GM21423 (cell line): ENCODE measurements around the gene TBC1D22A.

Source experiments
- ATAC-seq: cut with Tn5 transposase; IDR thresholded peaks from one replicate; pipeline ENCODE4 v1.9.1; 2021; ENCODE audit warnings: mild to moderate bottlenecking, moderate library complexity; ENCODE audit not compliant: unreplicated experiment

Gene TBC1D22A

GRCh38 chr22:46829117-46829891 is 66.9 kb downstream of the TBC1D22A start:
- ATAC-seq, result no peak

GRCh38 chr22:46829941-46830715 is 67.7 kb downstream of the TBC1D22A start:
- no peak for ATAC-seq

- ATAC-seq, result no peak
Measured at GRCh38 chr22:46830841-46831240, 68.4 kb downstream of the TBC1D22A start.

- no peak for ATAC-seq
Measured at GRCh38 chr22:46833228-46833627, 70.8 kb downstream of the TBC1D22A start.

- ATAC-seq, result no peak
Measured at GRCh38 chr22:46834021-46834737, 71.7 kb downstream of the TBC1D22A start.

- no peak for ATAC-seq
Measured at GRCh38 chr22:46835288-46835687, 72.8 kb downstream of the TBC1D22A start.

GRCh38 chr22:46835693-46836092 is 73.2 kb downstream of the TBC1D22A start:
- ATAC-seq, result no peak

- ATAC-seq, result no peak
Measured at GRCh38 chr22:46841522-46841921, 79.1 kb downstream of the TBC1D22A start.

GRCh38 chr22:46842606-46843005 is 80.2 kb downstream of the TBC1D22A start:
- no peak for ATAC-seq

- no peak for ATAC-seq
Measured at GRCh38 chr22:46843821-46844255, 81.4 kb downstream of the TBC1D22A start.

GRCh38 chr22:46844606-46845210 is 82.3 kb downstream of the TBC1D22A start:
- no peak for ATAC-seq

GRCh38 chr22:46845296-46846149 is 83.1 kb downstream of the TBC1D22A start:
- ATAC-seq, result no peak

GRCh38 chr22:46846150-46846831 is 83.8 kb downstream of the TBC1D22A start:
- ATAC-seq, result no peak

- ATAC-seq, result no peak
Measured at GRCh38 chr22:46846832-46847355, 84.4 kb downstream of the TBC1D22A start.

- no peak for ATAC-seq
Measured at GRCh38 chr22:46848197-46848596, 85.7 kb downstream of the TBC1D22A start.

GRCh38 chr22:46849101-46849500 is 86.7 kb downstream of the TBC1D22A start:
- ATAC-seq, result no peak

- no peak for ATAC-seq
Measured at GRCh38 chr22:46849951-46850350, 87.5 kb downstream of the TBC1D22A start.

GRCh38 chr22:46851311-46851710 is 88.9 kb downstream of the TBC1D22A start:
- no peak for ATAC-seq

- no peak for ATAC-seq
Measured at GRCh38 chr22:46851941-46852340, 89.5 kb downstream of the TBC1D22A start.
